HG03135 (cell line): ENCODE results near the gene POLR3C.

Experiments used
- ATAC-seq: cut with Tn5 transposase; IDR thresholded peaks from one replicate; pipeline ENCODE4 v1.9.1; 2021; ENCODE audit warnings: mild to moderate bottlenecking, moderate library complexity; ENCODE audit not compliant: unreplicated experiment

POLR3C gene

GRCh38 chr1:145868232-145868631 lies 44.2 kb downstream of the POLR3C start:
- no peak for ATAC-seq

- ATAC-seq: no peak
These were observed 48.3 kb downstream of the POLR3C start for GRCh38 chr1:145871994-145872924.

- no peak for ATAC-seq
These were observed 50.6 kb downstream of the POLR3C start for GRCh38 chr1:145874646-145875045.

- no peak for ATAC-seq
These were observed 54.0 kb downstream of the POLR3C start for GRCh38 chr1:145877923-145878486.

- ATAC-seq: no peak
These were observed 54.7 kb downstream of the POLR3C start for GRCh38 chr1:145878724-145879123.

GRCh38 chr1:145879775-145880174 lies 55.8 kb downstream of the POLR3C start:
- no peak for ATAC-seq

- ATAC-seq: no peak
These were observed 60.7 kb downstream of the POLR3C start for GRCh38 chr1:145884675-145885074.

GRCh38 chr1:145885738-145886287 lies 61.8 kb downstream of the POLR3C start, which contains the start of gene ANKRD35:
Gene ANKRD35, minus strand, starts transcription at chr1:145885866. Its CDS starts 108 bp downstream, at chr1:145885758.
- ATAC-seq: peak; percentile 100

- ATAC-seq: no peak
These were observed 62.4 kb downstream of the POLR3C start for GRCh38 chr1:145886390-145886789.

- ATAC-seq: no peak
These were observed 62.8 kb downstream of the POLR3C start for GRCh38 chr1:145886816-145887215.

GRCh38 chr1:145887631-145888030 lies 63.6 kb downstream of the POLR3C start:
- ATAC-seq: no peak

GRCh38 chr1:145889722-145890121 lies 65.7 kb downstream of the POLR3C start:
- no peak for ATAC-seq

- ATAC-seq: no peak
These were observed 67.1 kb downstream of the POLR3C start for GRCh38 chr1:145891143-145891542.

- ATAC-seq: no peak
These were observed 67.8 kb downstream of the POLR3C start for GRCh38 chr1:145891587-145892485.

- no peak for ATAC-seq
These were observed 68.6 kb downstream of the POLR3C start for GRCh38 chr1:145892486-145893087.

- ATAC-seq: no peak
These were observed 69.5 kb downstream of the POLR3C start for GRCh38 chr1:145893306-145894055.
